HL-60 (cell line): Measurements from ENCODE around the gene PTTG2.

Experiments used
- DNase-seq, 2 experiments: peaks; one replicate each; pipeline ENCODE4 v3.0.0-alpha.2; 2010 to 2020; ENCODE audit warnings: low read depth in 1 of 2, low spot score in 1 of 2
- H3K27ac ChIP-seq: fragments of 250-450 bp; sonication (Bioruptor Pico); replicated peaks from 2 replicates; pipeline ENCODE4 v1.5.1; 2020; ENCODE audit warnings: mild to moderate bottlenecking, moderate library complexity
- H3K27me3 ChIP-seq: fragments of 250-450 bp; sonication (Bioruptor Pico); 2 replicates; pipeline ENCODE4 v1.5.1; 2021; ENCODE audit warnings: mild to moderate bottlenecking, moderate library complexity; ENCODE audit not compliant: insufficient read depth, poor library complexity, severe bottlenecking
- H3K4me3 ChIP-seq: replicated peaks from 2 replicates; pipeline ENCODE4 v1.5.1; 2011; ENCODE audit warnings: mild to moderate bottlenecking, control low read depth, low read length; ENCODE audit not compliant: insufficient read depth
- GABPA ChIP-seq: IDR thresholded peaks from 2 replicates; pipeline ENCODE4 v1.6.1; 2012; ENCODE audit warnings: low read depth
- POLR2AphosphoS5 ChIP-seq: IDR thresholded peaks from 2 replicates; pipeline ENCODE4 v1.6.1; 2012; ENCODE audit warnings: low read depth
- SPI1 ChIP-seq: IDR thresholded peaks from 2 replicates; pipeline ENCODE4 v1.6.1; 2012; ENCODE audit warnings: low read depth, mild to moderate bottlenecking, borderline replicate concordance
- TF ChIP-seq, protein P1 (sequence below): IDR thresholded peaks from 2 replicates; pipeline ENCODE4 v1.6.1; 2012; ENCODE audit warnings: low read depth; ENCODE audit not compliant: insufficient replicate concordance
- TF ChIP-seq, protein P2 (sequence below): IDR thresholded peaks from one replicate; pipeline ENCODE4 v1.5.1; 2011; ENCODE audit warnings: low read length, control low read depth, inconsistent platforms; ENCODE audit not compliant: insufficient read depth

PTTG2 gene

DNA sequence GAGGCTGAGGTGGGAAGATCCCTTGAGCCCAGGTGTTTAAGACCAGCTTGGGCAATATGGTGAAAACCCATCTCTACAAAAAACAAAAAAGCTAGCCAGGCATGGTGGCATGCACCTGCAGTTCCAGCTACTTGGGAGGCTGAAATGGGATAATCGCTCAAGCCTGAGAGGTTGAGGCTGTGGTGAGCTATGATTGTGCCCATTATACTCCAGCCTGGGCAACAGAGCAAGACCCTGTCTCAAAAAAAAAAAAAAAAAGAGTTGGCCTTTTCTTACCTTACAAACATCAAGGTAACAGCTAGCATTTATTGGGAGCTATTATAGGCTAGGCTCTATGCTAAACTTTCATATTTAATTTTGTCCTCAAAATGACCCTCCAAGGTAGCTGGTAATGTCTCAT is 43.4 kb downstream of the PTTG2 start:
- H3K27ac ChIP-seq: no peak overlapping the region
- no peak for DNase-seq
- TF ChIP-seq POLR2AphosphoS5 (no peak), SPI1 (no peak), GABPA (no peak)
- TF ChIP-seq, protein P1, sequence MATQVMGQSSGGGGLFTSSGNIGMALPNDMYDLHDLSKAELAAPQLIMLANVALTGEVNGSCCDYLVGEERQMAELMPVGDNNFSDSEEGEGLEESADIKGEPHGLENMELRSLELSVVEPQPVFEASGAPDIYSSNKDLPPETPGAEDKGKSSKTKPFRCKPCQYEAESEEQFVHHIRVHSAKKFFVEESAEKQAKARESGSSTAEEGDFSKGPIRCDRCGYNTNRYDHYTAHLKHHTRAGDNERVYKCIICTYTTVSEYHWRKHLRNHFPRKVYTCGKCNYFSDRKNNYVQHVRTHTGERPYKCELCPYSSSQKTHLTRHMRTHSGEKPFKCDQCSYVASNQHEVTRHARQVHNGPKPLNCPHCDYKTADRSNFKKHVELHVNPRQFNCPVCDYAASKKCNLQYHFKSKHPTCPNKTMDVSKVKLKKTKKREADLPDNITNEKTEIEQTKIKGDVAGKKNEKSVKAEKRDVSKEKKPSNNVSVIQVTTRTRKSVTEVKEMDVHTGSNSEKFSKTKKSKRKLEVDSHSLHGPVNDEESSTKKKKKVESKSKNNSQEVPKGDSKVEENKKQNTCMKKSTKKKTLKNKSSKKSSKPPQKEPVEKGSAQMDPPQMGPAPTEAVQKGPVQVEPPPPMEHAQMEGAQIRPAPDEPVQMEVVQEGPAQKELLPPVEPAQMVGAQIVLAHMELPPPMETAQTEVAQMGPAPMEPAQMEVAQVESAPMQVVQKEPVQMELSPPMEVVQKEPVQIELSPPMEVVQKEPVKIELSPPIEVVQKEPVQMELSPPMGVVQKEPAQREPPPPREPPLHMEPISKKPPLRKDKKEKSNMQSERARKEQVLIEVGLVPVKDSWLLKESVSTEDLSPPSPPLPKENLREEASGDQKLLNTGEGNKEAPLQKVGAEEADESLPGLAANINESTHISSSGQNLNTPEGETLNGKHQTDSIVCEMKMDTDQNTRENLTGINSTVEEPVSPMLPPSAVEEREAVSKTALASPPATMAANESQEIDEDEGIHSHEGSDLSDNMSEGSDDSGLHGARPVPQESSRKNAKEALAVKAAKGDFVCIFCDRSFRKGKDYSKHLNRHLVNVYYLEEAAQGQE: no peak
- TF ChIP-seq, protein P2, sequence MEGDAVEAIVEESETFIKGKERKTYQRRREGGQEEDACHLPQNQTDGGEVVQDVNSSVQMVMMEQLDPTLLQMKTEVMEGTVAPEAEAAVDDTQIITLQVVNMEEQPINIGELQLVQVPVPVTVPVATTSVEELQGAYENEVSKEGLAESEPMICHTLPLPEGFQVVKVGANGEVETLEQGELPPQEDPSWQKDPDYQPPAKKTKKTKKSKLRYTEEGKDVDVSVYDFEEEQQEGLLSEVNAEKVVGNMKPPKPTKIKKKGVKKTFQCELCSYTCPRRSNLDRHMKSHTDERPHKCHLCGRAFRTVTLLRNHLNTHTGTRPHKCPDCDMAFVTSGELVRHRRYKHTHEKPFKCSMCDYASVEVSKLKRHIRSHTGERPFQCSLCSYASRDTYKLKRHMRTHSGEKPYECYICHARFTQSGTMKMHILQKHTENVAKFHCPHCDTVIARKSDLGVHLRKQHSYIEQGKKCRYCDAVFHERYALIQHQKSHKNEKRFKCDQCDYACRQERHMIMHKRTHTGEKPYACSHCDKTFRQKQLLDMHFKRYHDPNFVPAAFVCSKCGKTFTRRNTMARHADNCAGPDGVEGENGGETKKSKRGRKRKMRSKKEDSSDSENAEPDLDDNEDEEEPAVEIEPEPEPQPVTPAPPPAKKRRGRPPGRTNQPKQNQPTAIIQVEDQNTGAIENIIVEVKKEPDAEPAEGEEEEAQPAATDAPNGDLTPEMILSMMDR: no peak

DNA sequence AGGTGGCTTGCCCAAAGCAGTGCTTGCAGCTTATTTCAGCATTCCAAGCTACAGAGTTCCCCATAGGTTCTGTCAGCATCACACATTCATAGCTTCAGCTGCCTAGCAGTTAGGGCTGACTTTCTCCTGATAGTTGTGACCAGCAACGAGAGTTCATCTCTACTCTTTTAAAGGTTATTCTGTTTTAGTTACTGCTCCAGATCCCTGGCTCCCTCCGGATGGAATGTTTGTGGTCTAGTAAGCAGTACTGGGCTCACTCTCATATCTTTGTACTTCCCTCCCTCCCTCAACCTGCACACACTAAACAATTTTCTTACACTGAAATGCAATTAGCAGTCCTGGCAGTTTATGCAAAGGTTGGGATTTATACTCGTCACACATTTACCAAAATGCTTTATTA is 43.9 kb downstream of the PTTG2 start:
- DNase-seq: no peak
- no peak overlapping the region for H3K27ac ChIP-seq
- H3K27me3 ChIP-seq: no peaks in the 10 kb centered on the region
- H3K4me3 ChIP-seq: no peak overlapping the region
- TF ChIP-seq, protein P2: no peak
- TF ChIP-seq SPI1: no peak
- TF ChIP-seq, protein P1: no peak
- TF ChIP-seq GABPA: no peak

More for the DNA sequence above, 43.4 kb downstream of the PTTG2 start:
- Histone ChIP-seq H3K27me3 (no peaks in the 10 kb centered on the region), H3K4me3 (no peak overlapping the region)

DNA sequence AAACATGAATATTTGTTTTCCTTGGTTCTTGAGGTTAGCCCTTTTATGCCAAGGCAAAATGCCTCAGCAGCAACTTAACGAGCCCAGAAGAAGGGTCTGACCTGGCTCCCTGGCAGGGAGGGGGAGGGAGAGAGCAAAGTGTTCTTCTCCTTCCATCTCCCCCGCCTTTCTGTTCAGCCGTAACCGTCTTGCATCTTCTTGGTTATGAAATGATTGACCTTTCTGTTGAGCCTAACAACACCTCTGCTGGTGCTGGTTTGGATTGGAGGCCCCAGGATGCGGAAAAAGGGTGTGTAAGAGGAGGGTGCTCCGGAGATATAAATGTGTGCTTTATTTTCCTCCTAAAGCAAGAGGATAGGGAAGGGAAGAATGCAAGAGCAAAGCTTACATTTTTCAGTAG is 44.7 kb downstream of the PTTG2 start:
- H3K4me3 ChIP-seq: no peak overlapping the region
- no peaks in the 10 kb centered on the region for H3K27me3 ChIP-seq
- peak overlapping the region; percentile 33 for H3K27ac ChIP-seq
- peak; percentile 14 to 41 for DNase-seq
- TF ChIP-seq POLR2AphosphoS5: no peak
- no peak for TF ChIP-seq GABPA
- TF ChIP-seq, protein P1: no peak
- no peak for TF ChIP-seq SPI1
- TF ChIP-seq, protein P2: no peak
